NCI-H2029 (cell line): ENCODE data around the gene CYP4F3.
"Not testable (repeated sequence)": the region's sequence is repeated elsewhere in the genome, so short reads cannot be mapped to it uniquely, and the experiment has no call there.

Source experiments
- DNase-seq: peaks from one replicate; lab custom pipeline; 2025; lab: John Stamatoyannopoulos, UW

Gene CYP4F3, protein sequence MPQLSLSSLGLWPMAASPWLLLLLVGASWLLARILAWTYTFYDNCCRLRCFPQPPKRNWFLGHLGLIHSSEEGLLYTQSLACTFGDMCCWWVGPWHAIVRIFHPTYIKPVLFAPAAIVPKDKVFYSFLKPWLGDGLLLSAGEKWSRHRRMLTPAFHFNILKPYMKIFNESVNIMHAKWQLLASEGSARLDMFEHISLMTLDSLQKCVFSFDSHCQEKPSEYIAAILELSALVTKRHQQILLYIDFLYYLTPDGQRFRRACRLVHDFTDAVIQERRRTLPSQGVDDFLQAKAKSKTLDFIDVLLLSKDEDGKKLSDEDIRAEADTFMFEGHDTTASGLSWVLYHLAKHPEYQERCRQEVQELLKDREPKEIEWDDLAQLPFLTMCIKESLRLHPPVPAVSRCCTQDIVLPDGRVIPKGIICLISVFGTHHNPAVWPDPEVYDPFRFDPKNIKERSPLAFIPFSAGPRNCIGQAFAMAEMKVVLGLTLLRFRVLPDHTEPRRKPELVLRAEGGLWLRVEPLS

DNA sequence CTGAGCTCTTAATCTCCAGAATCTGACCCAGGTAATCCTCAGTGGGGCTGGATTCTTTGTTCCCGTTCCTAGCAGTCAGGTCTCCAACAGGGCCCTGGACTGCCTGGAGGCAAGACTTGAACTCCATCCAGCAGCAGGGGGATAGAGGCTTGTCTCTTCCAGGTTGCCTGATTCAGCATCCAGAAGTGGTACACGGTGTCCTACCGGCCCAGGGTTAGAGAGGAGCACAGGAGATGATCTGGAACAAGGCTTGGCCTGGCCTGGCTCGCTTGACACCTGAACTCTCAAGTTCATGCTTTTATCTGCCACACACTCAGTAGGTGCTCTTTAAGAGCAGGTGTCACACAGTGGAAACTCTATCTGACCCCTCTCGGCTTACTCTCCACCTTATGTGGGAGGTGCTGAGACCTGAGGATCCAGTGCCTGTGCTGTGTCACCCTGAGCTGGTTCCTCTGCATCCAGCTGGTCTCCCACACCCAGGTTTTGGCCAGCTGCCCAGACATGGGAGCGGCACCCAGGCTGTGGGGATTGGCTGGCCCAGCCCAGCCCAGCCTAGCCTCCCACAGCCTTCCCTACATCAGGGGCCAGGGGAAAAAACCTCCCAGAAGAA lies at the start of gene CYP4F3:
Gene CYP4F3 (plus strand): TSS at position 604 of the 610 bp plus-strand sequence. CDS start 519 bp downstream, outside the sequence.
- DNase-seq = peak; percentile 99

DNA sequence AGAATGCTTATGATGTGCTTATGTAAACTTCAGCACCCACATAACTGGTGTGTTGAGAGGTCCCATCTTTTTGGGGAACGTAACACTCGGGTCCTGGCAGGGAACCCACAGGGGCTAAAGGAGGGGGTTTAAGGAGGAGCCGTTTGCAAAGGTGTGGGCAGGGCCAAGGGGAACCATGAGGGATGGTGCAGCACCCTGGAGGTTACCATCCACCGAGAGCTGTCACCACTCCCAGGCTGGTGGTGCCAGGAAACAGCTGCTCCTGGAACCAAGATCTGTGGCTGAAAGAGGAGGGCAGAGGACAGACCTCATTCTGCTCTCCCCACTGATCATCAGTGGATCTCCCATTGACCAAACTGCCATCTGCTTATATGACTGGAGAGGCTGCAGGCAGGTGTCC lies 48.9 kb upstream of the CYP4F3 start:
- DNase-seq = no peak

DNA sequence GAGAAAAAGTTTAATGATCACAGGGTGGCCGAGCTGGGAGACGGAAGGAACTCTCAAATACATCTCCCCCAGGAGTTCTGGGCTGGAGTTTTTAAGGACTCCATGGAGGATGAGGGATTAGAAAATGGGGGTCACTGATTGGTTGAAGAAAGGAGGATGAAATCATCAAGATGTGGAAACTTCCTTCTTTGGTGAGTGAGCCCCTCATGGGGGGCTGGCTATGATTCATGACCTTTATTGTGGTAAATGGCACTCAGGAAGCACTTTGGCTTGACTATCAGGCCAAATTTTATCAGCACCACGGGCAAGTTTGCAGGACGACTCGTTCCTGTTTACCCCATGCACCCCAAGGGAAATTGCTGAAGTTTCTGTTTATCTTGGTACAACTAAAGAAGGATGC lies 48.2 kb upstream of the CYP4F3 start:
- DNase-seq = not testable (repeated sequence)

DNA sequence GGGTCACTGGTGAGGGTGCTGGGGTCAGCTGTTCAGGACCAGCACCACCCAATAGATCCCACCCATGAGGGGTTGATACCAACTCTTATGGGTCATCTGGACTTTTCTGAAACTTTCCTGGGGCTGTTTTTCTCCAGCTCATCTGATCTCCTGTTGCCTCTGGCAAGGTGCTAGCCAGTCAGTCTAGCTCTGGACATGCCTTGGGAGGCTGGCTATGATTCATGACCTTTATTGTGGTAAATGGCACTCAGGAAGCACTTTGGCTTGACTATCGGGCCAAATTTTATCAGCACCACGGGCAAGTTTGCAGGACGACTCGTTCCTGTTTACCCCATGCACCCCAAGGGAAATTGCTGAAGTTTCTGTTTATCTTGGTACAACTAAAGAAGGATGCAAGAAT lies 46.9 kb upstream of the CYP4F3 start:
- DNase-seq = not testable (repeated sequence)

DNA sequence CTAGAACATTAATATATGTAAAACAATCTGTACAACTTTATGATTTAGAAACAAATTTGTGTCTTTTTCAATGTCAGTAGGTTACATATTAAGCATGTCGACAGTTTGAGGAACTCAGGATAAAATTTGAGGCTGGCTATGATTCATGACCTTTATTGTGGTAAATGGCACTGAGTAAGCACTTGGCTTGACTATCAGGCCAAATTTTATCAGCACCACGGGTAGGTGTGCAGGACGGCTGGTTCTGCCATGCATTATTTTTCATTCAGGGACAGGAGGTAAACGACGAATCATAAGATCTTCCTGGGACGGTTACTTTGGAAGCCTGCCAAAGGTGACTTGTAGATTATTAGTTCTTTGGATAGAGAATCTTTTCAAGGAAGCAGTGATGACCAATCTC lies 45.6 kb upstream of the CYP4F3 start:
- no peak for DNase-seq

DNA sequence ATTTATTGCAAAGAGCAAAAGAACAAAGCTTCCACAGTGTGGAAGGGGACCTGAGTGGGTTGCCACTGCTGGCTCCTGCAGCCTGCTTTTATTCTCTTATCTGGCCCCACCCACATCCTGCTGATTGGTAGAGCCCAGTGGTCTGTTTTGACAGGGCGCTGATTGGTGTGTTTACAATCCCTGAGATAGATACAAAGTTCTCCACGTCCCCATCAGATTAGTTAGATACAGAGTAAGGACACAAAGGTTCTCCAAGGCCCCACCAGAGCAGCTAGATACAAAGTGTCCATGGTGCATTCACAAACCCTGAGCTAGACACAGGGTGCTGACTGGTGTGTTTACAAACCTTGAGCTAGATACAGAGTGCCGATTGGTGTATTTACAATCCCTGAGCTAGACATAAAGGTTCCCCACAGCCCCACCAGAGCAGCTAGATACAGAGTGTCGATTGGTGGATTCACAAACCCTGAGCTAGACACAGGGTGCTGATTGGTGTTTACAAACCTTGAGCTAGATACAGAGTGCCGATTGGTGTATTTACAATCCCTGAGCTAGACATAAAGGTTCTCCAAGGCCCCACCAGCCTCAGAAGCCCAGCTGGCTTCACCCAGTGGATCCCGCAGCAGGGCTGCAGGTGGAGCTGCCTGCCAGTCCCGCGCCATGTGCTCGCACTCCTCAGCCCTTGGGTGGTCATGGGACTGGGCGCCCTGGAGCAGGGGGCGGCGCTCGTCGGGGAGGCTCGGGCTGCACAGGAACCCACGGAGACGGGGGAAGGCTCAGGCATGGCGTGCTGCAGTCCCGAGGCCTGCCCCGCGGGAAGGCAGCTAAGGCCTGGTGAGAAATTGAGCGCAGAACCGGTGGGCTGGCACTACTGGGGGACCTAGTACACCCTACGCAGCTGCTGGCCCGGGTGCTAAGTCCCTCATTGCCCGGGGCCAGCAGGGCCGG lies 32.4 kb upstream of the CYP4F3 start:
- DNase-seq = not testable (repeated sequence)

DNA sequence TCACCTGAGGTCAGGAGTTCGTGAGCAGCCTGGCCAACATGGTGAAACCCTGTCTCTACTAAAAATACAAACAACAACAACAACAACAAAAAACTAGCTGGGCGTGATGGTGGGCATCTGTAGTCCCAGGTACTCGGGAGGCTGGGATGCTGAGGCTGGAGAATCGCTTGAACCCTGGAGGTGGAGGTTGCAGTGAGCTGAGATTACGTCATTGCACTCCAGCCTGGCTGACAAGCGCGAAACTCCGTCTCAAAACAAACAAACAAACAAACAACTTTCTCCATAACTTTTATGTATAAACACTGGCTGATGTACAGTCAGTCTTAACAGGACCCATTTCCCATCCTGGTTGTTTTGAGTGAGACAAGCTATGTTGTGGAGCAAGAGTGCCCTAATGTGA lies 31.4 kb upstream of the CYP4F3 start:
- no peak for DNase-seq

DNA sequence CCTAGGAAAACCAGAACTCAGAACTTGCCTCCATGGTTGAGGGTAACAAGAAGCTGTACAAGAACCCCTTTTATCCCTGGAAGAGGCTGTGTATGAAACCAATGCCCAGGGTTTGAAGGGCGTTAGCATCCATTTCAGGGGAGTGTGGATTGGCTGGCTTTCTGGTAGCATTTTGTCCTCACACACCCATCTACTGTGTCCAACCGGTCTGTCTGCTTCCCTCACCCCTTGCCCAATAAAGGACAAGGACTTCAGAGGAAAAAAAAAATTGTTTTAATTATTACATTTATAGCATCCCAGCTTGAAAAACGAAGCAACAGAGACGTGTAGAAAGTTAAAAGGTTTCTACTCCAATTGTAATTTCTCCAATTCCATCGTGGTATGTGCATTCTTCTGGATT lies 28.4 kb upstream of the CYP4F3 start:
- no peak for DNase-seq

DNA sequence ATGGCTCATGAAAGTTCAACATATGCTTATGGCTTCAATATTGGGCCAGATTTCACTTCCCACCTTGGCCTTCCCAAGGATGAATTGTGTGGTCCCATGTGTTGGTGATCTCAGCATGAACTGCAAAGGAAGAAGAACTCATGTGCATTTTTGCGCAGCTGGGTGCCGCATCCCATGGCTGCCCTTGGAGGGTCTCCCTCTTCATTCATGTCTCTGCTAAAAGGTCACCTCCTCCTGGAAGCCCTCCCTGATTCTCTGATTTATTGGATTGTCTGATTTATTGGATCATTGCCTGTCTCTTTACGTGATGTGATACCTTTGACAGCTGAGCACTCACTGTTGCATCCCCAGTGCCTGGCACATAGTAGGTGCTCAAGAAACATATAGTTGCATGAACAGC lies 27.4 kb upstream of the CYP4F3 start:
- no peak for DNase-seq

DNA sequence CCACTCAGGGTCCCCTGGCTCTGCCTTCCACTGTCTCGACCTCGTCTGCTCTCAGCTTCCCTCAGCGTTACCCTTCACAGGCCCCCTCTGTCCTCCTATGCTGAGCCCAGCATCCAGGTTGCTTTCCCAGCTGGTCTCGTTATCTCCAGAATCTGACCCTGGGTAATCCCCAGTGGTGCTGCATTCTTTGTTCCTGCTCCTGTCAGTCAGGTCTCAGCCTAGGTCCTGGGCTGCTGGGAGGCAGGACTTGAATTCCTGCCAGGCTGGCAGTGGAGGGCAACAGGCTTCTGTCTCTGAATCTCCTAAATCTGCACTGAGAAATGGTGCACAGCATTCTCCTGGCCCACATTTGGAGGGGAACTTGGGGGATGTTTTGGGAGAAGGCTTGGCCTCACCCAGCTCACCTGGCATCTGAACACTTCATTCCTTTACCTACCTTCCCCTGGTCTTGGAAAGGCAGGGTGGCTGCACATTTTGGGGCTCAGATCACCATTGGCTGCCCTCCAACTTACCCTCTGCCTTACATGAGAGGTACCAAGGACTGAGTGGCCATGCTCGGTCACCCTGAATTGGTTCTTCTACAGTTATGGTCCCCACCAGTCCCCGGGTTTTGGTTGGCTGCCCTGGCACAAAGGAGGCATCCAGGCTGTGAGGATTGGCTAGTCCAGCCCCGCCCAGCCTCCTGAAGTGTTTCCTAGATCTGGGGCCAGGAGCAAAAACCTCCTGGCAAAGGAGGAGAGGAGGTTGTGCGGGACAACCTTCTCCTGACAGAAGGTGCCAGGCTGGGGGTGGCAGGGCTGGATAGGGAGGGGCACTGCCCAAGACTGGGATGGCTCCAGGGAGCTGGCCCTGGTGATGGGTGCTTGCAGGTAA lies 26.0 kb upstream of the CYP4F3 start, which contains the start of gene CYP4F8:
Gene CYP4F8 (plus strand): TSS at position 712 of the 873 bp plus-strand sequence. CDS start 399 bp downstream, outside the sequence.
- DNase-seq = no peak

DNA sequence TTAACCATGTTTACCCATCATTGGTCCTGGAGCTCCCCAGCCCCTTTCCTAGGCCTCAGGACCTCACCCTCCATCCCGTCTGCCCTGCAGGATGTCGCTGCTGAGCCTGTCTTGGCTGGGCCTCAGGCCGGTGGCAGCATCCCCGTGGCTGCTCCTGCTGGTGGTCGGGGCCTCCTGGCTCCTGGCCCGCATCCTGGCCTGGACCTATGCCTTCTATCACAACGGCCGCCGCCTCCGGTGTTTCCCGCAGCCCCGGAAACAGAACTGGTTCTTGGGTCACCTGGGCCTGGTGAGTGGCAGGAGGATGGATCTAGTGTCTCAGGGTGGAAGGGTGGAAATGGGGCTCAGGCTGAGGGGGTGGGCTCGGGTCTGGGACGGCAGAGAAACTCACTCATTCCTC lies 25.2 kb upstream of the CYP4F3 start:
- DNase-seq = no peak

DNA sequence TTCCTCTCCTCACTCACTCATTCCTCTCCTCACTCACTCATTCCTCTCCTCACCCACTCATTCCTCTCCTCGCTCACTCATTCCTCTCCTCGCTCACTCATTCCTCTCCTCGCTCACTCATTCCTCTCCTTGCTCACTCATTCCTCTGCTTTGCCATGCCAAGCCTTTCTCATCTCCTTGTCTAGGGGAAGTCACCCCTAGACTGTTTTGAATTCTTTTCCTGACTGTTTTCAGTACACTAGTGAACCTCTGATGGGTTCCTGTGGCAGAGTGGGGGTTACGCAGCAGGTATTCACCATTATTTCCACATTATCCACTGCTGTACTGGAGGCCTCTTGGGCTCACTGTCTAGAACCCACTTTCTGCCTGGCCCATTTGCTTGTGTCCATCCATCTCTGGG lies 24.5 kb upstream of the CYP4F3 start:
- no peak for DNase-seq

DNA sequence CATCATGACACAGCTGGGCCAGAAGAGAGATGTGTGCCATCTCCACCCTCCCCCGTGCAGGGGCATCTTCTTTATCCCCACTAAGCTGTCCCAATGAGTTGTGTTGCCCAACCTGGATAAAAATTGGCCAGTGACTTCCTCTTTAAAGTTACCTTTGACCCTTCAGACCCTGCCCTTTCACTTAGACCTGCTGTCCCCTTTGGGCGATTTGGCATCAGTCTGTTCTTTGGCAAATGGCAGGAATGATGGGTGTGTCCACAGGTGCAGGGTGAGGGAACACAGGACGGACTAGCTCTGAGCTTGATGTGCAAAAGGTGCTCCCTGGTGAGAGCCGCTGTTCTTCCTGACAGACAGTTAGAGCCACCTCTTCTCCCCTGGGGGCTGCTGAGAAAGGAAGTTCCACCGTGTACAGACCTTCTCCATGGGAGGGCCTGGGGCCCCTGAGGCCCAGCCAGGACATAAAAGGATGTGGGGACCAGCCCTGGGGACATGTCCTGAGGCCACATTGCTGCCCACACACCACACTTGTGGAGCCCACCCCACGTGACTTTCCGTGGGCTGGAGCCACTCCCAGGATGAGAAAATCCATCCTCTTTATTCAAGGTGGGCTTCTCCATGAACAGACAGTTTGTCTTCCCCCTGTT lies 23.9 kb upstream of the CYP4F3 start:
- no peak for DNase-seq

DNA sequence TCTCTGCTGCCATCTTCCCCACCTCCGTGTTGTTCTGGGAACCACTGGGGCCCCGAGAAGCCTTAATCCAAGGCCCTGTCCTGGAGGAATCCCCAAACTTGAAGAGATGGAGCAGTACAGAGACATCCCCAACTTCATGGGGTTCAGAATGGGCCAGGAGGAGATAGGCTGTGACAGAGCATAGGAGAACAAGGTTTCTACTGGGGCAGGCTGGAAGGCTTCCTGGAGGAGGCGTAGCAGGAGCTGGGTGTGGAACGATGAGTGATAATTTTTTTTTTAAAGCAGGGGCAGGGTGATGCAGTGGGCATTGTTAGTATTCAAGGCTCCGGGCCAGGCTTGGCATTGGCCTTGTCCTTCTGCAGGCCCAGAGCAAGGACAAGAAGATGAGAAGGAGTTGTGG lies 22.4 kb upstream of the CYP4F3 start:
- DNase-seq = no peak

DNA sequence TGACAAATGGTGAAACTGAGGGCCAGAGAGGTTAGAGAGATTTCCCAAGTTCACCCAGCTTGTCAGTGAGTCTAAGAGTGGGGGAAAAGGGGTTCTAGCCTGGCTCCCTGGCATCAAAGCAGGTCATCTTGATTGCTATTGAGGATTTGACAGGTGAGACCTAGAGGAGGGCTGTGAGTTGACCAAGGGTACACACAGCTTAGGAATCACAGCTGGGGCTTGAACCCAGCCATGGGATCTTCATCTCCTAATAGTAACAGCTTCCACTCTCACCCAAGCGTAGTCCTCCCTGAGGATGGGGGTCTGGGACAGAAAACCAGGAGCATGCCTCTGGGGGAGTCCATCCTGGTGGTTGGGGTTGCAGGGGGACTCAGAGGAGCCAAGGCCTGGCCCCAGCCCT lies 18.9 kb upstream of the CYP4F3 start:
- no peak for DNase-seq

DNA sequence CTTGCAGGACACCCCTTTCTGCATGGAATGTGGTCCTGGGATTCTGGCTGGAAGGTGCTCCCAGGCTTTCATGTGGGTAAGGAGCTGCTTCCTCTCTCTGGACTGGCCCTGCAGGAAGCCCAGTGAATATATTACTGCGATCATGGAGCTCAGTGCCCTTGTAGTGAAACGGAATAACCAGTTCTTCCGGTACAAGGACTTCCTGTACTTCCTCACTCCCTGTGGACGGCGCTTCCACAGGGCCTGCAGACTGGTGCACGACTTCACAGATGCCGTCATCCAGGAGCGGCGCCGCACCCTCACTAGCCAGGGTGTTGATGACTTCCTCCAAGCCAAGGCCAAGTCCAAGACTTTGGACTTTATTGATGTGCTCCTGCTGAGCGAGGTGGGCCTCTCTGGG lies 17.7 kb upstream of the CYP4F3 start:
- no peak for DNase-seq

DNA sequence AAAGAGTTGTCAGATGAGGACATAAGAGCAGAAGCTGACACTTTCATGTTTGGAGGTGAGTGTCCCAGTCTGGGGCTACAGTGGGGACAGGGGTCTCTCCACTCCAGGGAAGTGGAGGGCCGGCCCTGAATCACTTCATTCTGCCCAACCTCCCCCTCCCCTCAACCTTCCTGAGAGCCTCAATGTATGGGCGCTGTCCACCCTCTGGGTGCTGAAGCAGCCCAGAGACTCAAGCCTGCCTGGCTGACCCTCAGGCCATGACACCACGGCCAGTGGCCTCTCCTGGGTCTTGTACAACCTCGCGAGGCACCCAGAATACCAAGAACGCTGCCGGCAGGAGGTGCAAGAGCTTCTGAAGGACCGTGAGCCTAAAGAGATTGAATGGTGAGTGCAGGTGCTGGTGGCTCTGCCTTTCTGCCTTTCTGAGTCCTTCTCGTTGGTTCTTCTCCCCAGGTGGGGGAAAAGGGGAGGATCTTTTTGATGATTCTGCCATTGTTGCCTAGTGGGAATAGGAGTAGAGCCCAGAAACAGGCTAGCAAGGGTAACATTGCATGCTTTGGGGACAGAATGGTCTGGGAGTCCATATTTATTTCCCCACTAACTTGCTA lies 16.9 kb upstream of the CYP4F3 start:
- DNase-seq = no peak

DNA sequence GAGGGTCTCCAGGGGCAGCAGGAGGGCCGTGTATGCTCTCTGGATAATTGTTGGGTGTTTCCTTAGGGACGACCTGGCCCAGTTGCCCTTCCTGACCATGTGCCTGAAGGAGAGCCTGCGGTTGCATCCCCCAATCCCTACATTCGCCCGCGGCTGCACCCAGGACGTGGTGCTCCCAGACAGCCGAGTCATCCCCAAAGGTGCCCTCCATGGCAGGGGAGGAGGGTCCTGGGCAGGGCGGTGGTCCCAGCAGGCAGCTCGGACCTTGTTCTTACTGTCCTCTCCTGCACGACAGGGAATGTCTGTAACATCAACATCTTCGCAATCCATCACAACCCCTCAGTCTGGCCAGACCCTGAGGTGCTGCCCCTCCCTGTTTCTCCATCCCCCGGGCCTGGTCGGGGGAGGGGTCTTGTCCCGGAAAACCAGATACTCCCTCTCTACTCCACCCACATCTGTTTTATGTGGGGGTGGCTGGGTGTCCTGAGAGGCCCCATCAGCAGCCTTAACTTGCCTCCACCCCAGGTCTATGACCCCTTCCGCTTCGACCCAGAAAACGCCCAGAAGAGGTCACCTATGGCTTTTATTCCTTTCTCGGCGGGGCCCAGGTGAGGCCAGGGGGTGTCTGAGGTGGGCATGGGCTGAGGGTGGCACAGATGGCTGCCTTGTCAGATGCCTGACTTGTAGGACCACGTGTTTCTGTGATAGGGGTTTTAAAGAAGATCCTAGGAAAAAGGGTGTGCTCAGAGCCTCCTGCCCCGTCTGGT lies 12.3 kb upstream of the CYP4F3 start:
- DNase-seq = no peak
